Duodenal mucosa (tissue), 2 donors: ENCODE data around the gene HOXD9.
A peak's percentile ranks its signal among the peaks of the same experiment; 100 is the strongest.

Experiments
- H3K27ac ChIP-seq: one replicate; pipeline ENCODE4 v1.7.0; 2013; ENCODE audit warnings: low read depth, low read length
- H3K27me3 ChIP-seq, 2 donors: one replicate each; pipeline ENCODE4 v1.7.0; 2013; ENCODE audit warnings: low read length in 2 of 2, control low read depth in 1 of 2; ENCODE audit not compliant: insufficient read depth in 2 of 2, control insufficient read depth in 1 of 2
- H3K36me3 ChIP-seq, 2 donors: one replicate each; pipeline ENCODE4 v1.7.0; 2013; ENCODE audit warnings: low read length in 2 of 2, control low read depth in 1 of 2; ENCODE audit not compliant: insufficient read depth in 2 of 2, control insufficient read depth in 1 of 2
- H3K4me1 ChIP-seq, 2 donors: one replicate each; pipeline ENCODE4 v1.7.0; 2013; ENCODE audit warnings: low read length in 2 of 2, control low read depth in 1 of 2; ENCODE audit not compliant: insufficient read depth in 2 of 2, control insufficient read depth in 1 of 2
- H3K4me3 ChIP-seq, 2 donors: one replicate each; pipeline ENCODE4 v1.7.0; 2013; ENCODE audit warnings: low read length in 2 of 2, low read depth in 1 of 2
- H3K9ac ChIP-seq, 2 donors: one replicate each; pipeline ENCODE4 v1.7.0; 2013; ENCODE audit warnings: low read length in 2 of 2, low read depth in 1 of 2
- H3K9me3 ChIP-seq, 2 donors: one replicate each; pipeline ENCODE4 v1.7.0; 2013; ENCODE audit warnings: low read length in 2 of 2, control low read depth in 1 of 2; ENCODE audit not compliant: control insufficient read depth in 1 of 2

HOXD9 gene

GRCh38 chr2:176164611-176165369 lies 42.3 kb downstream of the HOXD9 start:
- Histone ChIP-seq H3K4me3 (no peak overlapping the region), H3K36me3 (no peaks in the 10 kb centered on the region), H3K4me1 (no peaks in the 10 kb centered on the region), H3K27me3 (peaks cover 79 to 89% of the 10 kb centered on the region in 2 donors), H3K9ac (no peak overlapping the region), H3K27ac (no peak overlapping the region), H3K9me3 (no peaks in the 10 kb centered on the region)

- no peak overlapping the region for H3K9ac ChIP-seq
- no peaks in the 10 kb centered on the region for H3K9me3 ChIP-seq
- H3K4me3 ChIP-seq = no peak overlapping the region
- no peaks in the 10 kb centered on the region for H3K36me3 ChIP-seq
- no peak overlapping the region for H3K27ac ChIP-seq
- H3K4me1 ChIP-seq = no peaks in the 10 kb centered on the region
- H3K27me3 ChIP-seq = peaks cover 78 to 89% of the 10 kb centered on the region in 2 donors
These were observed 43.0 kb downstream of the HOXD9 start for GRCh38 chr2:176165370-176166050.

GRCh38 chr2:176166272-176166671 lies 43.8 kb downstream of the HOXD9 start:
- peaks cover 78 to 89% of the 10 kb centered on the region in 2 donors for H3K27me3 ChIP-seq
- no peaks in the 10 kb centered on the region for H3K36me3 ChIP-seq
- H3K4me1 ChIP-seq = no peaks in the 10 kb centered on the region
- no peak overlapping the region for H3K4me3 ChIP-seq
- no peak overlapping the region for H3K27ac ChIP-seq
- H3K9me3 ChIP-seq = no peaks in the 10 kb centered on the region
- H3K9ac ChIP-seq = no peak overlapping the region

GRCh38 chr2:176167398-176167797 lies 44.9 kb downstream of the HOXD9 start:
- Histone ChIP-seq H3K4me3 (no peak overlapping the region), H3K27ac (no peak overlapping the region), H3K9ac (no peak overlapping the region), H3K36me3 (no peaks in the 10 kb centered on the region), H3K4me1 (no peaks in the 10 kb centered on the region), H3K27me3 (peaks cover 78 to 86% of the 10 kb centered on the region in 2 donors), H3K9me3 (no peaks in the 10 kb centered on the region)

DNA sequence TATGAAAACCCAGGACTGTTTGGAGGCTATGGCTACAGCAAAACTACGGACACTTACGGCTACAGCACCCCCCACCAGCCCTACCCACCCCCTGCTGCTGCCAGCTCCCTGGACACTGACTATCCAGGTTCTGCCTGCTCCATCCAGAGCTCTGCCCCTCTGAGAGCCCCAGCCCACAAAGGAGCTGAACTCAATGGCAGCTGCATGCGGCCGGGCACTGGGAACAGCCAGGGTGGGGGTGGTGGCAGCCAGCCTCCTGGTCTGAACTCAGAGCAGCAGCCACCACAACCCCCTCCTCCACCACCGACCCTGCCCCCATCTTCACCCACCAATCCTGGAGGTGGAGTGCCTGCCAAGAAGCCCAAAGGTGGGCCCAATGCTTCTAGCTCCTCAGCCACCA lies 46.7 kb downstream of the HOXD9 start:
- Histone ChIP-seq H3K4me3 (no peak overlapping the region), H3K27ac (peak overlapping the region; percentile 13), H3K9ac (no peak overlapping the region), H3K9me3 (no peaks in the 10 kb centered on the region), H3K27me3 (peaks cover 77 to 88% of the 10 kb centered on the region in 2 donors), H3K36me3 (no peaks in the 10 kb centered on the region), H3K4me1 (no peaks in the 10 kb centered on the region)

GRCh38 chr2:176169711-176170110 lies 47.2 kb downstream of the HOXD9 start:
- Histone ChIP-seq H3K27me3 (peaks cover 77 to 88% of the 10 kb centered on the region in 2 donors), H3K27ac (no peak overlapping the region), H3K36me3 (no peaks in the 10 kb centered on the region), H3K4me3 (no peak overlapping the region), H3K9ac (no peak overlapping the region), H3K4me1 (no peaks in the 10 kb centered on the region), H3K9me3 (no peaks in the 10 kb centered on the region)

DNA sequence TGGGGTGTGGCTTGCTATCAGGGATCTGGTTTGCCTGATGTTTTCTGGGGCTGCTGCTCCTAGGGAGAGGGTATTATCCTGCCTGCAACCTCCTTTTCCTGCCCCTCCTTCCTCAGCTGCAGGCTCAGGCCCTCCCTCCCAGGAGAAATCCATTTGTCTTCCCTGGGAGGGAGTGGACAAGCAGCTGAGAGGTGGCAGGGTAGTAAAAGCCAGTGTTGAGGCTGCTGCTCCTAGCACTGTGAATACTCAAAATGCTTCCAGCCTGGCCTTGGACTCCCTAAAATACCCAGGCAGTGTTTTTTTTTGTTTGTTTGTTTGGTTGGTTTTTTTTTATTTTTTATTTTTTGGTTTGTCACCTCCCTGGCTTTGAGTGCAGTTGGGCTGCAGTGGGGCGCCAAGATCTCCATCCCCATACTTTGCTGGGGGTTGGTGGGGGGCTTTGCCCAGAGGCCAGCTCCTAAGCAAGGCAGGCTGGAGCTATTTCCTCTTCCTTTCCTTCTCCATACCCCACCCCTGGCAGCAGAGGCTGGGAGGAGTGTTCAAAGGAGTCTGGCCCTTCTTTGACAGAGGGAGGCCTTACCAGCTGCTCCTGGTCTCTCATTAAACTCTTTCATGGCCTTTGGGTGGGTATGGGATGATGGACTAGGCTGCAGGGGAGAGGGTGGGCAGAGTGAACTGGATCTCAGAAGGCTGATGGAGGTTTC lies 48.2 kb downstream of the HOXD9 start:
- no peaks in the 10 kb centered on the region for H3K9me3 ChIP-seq
- H3K9ac ChIP-seq = no peak overlapping the region
- H3K4me3 ChIP-seq = no peak overlapping the region
- H3K27me3 ChIP-seq = peaks cover 77 to 88% of the 10 kb centered on the region in 2 donors
- no peaks in the 10 kb centered on the region for H3K36me3 ChIP-seq
- H3K4me1 ChIP-seq = no peaks in the 10 kb centered on the region
- H3K27ac ChIP-seq = no peak overlapping the region

DNA sequence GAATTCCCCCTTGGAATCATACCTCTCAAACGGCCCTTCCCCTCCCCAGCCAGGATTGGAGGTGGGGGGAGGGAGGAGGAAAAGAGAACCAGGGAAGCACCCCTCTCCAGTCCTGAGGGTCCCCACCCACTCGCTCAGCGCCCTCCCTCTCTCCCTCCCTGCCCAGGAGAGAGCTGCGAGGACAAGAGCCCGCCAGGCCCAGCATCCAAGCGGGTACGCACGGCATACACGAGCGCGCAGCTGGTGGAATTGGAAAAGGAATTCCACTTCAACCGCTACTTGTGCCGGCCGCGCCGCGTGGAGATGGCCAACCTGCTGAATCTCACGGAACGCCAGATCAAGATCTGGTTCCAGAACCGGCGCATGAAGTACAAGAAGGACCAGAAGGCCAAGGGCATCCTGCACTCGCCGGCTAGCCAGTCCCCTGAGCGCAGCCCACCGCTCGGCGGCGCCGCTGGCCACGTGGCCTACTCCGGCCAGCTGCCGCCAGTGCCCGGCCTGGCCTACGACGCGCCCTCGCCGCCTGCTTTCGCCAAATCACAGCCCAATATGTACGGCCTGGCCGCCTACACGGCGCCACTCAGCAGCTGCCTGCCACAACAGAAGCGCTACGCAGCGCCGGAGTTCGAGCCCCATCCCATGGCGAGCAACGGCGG lies 49.0 kb downstream of the HOXD9 start:
- no peaks in the 10 kb centered on the region for H3K4me1 ChIP-seq
- H3K27me3 ChIP-seq = peaks cover 77 to 88% of the 10 kb centered on the region in 2 donors
- no peak overlapping the region for H3K4me3 ChIP-seq
- no peak overlapping the region for H3K9ac ChIP-seq
- no peaks in the 10 kb centered on the region for H3K36me3 ChIP-seq
- no peak overlapping the region for H3K27ac ChIP-seq
- H3K9me3 ChIP-seq = no peaks in the 10 kb centered on the region

GRCh38 chr2:176172007-176172894 lies 49.7 kb downstream of the HOXD9 start:
- Histone ChIP-seq H3K27ac (no peak overlapping the region), H3K9me3 (no peaks in the 10 kb centered on the region), H3K36me3 (no peaks in the 10 kb centered on the region), H3K9ac (no peak overlapping the region), H3K27me3 (peaks cover 83 to 87% of the 10 kb centered on the region in 2 donors), H3K4me3 (no peak overlapping the region), H3K4me1 (no peaks in the 10 kb centered on the region)
